NCI-H128 (cell line): ENCODE measurements around the gene CDK18.

Source experiments
- DNase-seq: peaks from one replicate; lab custom pipeline; 2025; ENCODE audit not compliant: unreplicated experiment; lab: John Stamatoyannopoulos, UW

CDK18 gene

GRCh38 chr1:205535866-205536758, 31.6 kb downstream of the CDK18 start:
- no peak for DNase-seq

GRCh38 chr1:205536759-205537361, 32.4 kb downstream of the CDK18 start:
- DNase-seq = no peak

GRCh38 chr1:205537386-205538018, 33.0 kb downstream of the CDK18 start:
- DNase-seq = no peak

GRCh38 chr1:205538235-205538840, 33.9 kb downstream of the CDK18 start:
- DNase-seq = no peak

DNA sequence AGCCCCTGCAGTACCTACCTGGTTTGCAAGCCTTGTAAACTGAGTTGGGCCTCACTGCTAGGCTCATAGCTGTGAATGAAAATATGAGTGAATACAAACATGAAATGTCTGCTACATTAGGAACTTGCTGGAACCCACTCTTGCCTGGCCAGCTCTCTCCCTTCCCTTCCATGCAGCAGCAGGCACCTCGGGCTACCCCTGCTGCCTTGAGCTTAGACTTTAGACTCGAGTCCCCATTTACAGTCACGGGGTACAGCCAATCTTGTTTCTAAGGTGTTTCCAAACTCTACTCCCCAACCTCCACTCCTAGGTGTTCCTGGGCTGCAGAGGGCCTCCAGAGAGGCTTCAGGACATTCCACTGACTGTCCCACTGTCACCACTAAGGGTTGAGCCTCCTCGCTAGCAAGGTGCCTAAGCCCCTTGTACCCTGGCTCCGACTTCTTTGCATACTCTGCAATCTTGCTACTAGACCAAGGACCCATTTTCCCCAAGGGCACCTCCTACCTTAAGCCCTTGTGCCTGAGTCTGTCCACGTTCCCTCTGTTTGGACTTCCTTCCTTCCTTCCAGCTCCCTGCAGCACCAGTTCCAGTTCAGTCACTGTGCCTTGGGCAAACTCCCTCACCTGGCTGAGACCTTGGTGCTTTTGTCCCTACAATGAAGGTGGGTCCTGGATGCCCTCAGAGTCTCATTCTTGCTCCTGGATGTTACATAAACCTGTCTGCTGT, 36.9 kb downstream of the CDK18 start:
- no peak for DNase-seq

DNA sequence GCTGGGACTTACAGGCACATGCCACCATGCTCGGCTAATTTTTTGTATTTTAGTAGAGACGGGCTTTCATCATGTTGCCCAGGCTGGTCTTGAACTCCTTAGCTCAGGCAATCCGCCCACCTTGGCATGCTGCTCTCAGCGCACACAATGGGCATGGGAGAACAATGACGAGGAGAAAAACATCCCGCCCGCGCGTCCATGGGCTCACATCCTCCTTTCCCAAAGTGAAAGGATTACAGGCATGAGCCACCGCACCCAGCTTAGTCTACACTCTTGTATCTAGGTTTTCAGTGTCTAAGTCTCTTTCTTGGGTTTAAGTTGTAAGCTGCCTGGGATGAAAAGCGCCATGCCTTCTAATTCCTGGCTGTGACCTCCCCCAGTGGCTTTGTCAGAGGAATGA, 37.9 kb downstream of the CDK18 start:
- DNase-seq = no peak

- DNase-seq = peak; percentile 38
Observed at GRCh38 chr1:205543351-205544301, 39.2 kb downstream of the CDK18 start.

GRCh38 chr1:205545001-205545919, 40.8 kb downstream of the CDK18 start:
- DNase-seq = no peak

GRCh38 chr1:205545991-205546390, 41.5 kb downstream of the CDK18 start:
- no peak for DNase-seq

DNA sequence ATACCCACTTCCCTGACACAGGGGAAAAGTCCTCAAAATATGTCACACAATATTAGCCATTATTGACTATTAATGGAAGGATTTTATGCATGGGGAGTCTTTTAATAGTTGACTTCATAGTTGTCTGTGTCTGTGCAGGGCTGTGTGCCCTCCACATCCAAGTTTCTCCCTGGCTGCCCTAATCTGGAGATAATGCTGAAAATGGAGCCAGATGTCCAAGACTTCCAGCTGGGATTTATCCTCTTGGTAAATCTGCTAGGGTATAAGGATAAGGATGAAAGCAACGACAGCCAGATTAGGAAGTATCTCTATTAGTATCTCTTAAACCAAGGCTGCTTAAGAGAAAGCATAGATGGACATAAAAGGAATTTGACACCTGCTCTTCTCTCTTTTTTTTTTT, 42.1 kb downstream of the CDK18 start:
- no peak for DNase-seq

DNA sequence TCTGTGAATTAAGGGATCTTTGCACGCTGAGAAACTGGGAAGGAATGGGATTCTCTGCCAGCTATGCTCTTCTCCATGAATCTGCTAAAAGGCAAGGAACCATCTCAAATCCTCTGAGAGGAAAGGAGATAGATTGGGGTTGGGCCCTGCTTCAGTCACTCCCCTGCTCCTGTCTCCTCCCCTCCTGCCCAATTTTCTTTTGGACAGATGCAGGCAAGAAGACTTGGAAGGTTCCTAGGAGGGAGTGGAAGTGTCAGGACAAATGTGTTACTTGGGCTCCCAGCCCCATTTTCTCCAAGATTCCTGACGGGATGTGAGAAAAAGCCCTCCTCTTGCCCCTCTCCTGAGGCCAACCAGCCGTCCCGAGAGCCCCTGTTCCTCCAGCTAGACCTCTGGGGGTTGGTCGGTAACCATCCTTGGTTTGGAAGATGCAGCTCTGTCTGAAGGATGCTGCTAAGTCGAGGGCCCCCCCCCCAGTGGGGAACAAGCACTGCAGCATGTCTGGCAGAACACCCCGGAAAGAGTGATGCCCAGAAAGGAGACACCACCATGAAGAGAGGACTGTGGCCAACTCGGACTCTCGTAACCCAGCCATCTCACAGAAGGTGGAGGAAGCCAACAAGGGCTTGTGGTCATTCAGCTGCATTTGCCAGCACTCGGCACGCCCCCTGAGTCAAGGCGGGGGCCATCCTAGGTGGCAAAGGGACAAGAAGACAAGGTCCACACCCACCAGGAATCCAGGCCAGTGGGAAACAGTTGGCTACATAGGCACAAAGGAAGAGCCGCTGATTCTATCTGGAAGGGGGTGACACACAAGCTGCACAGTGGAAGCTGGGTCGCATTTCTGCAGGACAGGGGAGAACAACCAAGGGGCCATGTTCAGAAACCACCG, 43.7 kb downstream of the CDK18 start:
- DNase-seq = no peak

DNA sequence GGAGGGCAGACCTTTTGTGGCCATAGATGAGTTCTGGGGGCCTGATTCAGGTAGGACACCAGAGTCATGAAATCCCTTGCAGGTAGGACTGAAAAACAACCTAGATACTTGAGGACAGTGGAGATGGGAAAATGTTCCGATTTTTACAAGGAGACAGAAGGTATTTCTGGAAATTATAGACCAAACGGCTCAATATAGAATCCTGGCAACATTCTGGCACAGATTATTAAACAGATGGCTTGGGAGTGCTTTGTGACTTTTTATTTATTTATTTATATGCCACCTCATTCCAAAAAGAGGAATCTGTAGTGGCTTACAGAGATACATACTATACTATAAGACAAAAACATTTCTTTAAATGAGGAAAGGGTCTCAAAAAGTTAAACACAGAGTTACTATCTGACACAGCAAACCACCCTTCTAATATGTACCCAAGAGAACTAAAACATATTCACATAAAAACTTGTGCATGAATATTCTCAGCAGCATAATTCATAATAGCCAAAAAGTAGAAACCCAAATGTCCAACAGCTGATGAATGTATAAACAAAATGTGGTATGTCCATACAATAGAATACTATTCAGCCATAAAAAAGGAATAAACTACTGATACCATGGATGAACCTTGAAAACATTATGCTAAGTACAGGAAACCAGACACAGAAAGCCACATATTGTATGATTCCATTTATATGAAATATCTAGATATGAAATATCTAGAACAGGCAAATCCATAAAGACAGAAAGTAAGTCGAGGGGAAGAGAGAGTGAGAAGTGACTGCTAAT, 49.8 kb downstream of the CDK18 start:
- no peak for DNase-seq

- no peak for DNase-seq
Observed at GRCh38 chr1:205561501-205562203, 57.2 kb downstream of the CDK18 start.

DNA sequence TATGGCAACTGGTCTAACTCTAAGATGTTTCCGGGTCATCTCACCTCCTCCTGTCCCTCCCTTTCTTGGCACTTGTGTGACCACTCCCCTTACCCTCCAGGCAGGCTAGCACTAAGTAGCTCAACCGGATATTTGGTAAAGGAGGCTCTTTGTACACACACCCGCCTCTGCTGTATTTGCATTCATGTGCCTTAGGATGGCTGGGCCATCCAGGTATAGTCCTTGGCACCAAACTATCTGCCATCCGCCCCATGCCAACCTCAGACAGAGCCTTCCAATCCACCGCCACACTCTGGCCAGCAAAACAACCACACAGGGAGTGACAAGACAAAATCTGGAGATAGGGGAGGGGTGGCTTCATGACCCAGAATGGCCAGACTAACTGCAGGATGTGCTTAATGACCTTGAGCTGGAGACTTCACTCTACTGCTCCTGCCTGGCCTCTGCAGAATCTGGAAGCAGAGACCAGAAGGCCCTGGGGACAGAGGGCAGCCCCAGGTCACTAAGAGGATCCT, 59.5 kb downstream of the CDK18 start:
- no peak for DNase-seq

- no peak for DNase-seq
Observed at GRCh38 chr1:205565799-205566198, 61.3 kb downstream of the CDK18 start.

DNA sequence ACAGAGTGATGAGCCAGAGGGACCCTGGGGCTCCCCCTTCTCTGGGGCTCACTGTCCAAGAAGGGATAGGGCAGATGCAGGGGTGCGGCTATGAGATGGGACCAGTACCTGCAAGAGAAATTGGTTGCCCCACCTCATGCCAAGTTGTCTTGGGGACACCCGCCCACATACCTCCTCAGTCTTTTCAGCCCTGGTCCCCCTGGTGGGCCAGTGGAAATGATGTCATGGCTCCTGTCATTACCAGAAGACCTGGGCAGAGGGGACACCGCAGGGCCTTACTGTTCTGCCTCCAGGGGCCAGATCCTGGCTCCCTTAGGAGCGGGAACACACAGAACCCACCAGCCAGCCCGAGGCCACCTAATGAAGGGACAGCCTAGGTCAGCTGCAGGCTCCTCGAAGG, 63.2 kb downstream of the CDK18 start:
- DNase-seq = no peak
